Glutamatergic neuron (in vitro differentiated cells): ENCODE data around the gene ZSCAN25. TPM values are rescaled to one million over a fixed set of nuclear protein-coding genes. Genes with fewer than 3 reads are reported as not detected.

Source experiments
- DNase-seq: peaks from one replicate; pipeline ENCODE4 v3.0.0; 2022
- H3K27ac Mint-ChIP-seq: one replicate; pipeline ENCODE4 v1.8.0; 2020; ENCODE audit warnings: mild to moderate bottlenecking, mixed read lengths, inconsistent platforms; ENCODE audit not compliant: unreplicated experiment
- H3K27me3 Mint-ChIP-seq: one replicate; pipeline ENCODE4 v1.8.0; 2020; ENCODE audit warnings: mild to moderate bottlenecking, moderate library complexity, mixed read lengths, inconsistent platforms; ENCODE audit not compliant: unreplicated experiment
- H3K36me3 Mint-ChIP-seq: one replicate; pipeline ENCODE4 v1.8.0; 2020; ENCODE audit warnings: mild to moderate bottlenecking, mixed read lengths, inconsistent platforms; ENCODE audit not compliant: unreplicated experiment
- H3K4me1 Mint-ChIP-seq: one replicate; pipeline ENCODE4 v1.8.0; 2020; ENCODE audit warnings: mild to moderate bottlenecking, low read depth, mixed read lengths, inconsistent platforms; ENCODE audit not compliant: unreplicated experiment
- H3K4me3 Mint-ChIP-seq: one replicate; pipeline ENCODE4 v1.8.0; 2020; ENCODE audit warnings: mild to moderate bottlenecking, mixed read lengths, inconsistent platforms; ENCODE audit not compliant: unreplicated experiment
- H3K9me3 Mint-ChIP-seq: one replicate; pipeline ENCODE4 v1.8.0; 2020; ENCODE audit warnings: mild to moderate bottlenecking, moderate library complexity, mixed read lengths, inconsistent platforms; ENCODE audit not compliant: unreplicated experiment
- total RNA-seq: library from RNA; stranded (reverse); fragmentation: NEBNext Ultra II Directional; extraction: Animal tissue kit (Norgen Biotek cat#: 25700); gene quantifications from one replicate; pipeline ENCODE4 v1.2.1, GENCODE V29; 2021; ENCODE audit not compliant: unreplicated experiment
- TF ChIP-seq, protein P1 (sequence below): fragments of 200-600 bp; sonication (generic); IDR thresholded peaks from one replicate; pipeline ENCODE4 v1.5.0; 2021; ENCODE audit not compliant: partially characterized antibody, unreplicated experiment

ZSCAN25 gene
- total RNA-seq, 1 donor from 2014 or later, result 26.6 TPM

DNA sequence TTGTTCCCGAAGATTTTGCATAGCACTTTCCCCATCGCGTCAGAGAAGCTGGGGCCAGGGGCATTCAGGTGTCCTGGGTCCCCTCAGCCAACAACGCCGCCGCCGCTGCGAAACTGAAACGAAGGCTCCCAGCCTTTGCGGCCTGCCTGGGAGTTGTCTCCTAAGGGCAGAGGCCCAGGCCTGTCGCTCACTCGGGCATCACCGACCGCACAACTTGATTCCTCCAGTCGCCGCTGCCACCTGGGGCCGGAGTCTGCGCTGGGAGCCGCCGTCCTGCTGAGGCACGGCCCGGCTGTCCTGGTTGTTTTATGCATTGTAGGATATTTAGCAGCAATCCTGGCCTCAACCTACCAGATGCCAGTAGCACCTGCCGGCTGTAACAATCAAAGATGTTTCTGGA lies 22.0 kb downstream of the ZSCAN25 start:
- H3K36me3 Mint-ChIP-seq, result peaks cover 9% of the 10 kb centered on the region
- no peaks in the 10 kb centered on the region for H3K4me1 Mint-ChIP-seq
- H3K9me3 Mint-ChIP-seq, result peaks cover 2% of the 10 kb centered on the region

DNA sequence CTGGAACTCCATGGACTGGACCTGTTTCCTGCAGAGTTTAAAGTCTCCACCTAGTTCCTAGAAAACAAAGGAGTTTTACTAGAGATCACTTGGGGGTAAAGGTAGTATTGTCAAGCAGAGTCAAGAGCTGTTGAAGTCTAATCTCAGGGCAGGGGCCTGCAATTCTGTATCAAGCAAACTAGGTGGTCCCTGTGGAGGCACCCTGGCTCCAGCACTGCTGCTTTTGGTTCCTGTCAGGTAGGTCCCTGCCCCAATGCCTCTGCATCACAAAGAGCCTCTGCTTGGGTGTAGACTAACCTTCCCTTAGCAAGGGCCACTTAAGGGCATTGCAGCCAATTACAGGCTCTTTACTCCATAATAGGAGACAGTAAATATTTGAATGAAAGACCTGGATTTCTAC lies 22.5 kb downstream of the ZSCAN25 start:
- TF ChIP-seq, protein P1, sequence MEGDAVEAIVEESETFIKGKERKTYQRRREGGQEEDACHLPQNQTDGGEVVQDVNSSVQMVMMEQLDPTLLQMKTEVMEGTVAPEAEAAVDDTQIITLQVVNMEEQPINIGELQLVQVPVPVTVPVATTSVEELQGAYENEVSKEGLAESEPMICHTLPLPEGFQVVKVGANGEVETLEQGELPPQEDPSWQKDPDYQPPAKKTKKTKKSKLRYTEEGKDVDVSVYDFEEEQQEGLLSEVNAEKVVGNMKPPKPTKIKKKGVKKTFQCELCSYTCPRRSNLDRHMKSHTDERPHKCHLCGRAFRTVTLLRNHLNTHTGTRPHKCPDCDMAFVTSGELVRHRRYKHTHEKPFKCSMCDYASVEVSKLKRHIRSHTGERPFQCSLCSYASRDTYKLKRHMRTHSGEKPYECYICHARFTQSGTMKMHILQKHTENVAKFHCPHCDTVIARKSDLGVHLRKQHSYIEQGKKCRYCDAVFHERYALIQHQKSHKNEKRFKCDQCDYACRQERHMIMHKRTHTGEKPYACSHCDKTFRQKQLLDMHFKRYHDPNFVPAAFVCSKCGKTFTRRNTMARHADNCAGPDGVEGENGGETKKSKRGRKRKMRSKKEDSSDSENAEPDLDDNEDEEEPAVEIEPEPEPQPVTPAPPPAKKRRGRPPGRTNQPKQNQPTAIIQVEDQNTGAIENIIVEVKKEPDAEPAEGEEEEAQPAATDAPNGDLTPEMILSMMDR, result no peak
- Mint-ChIP-seq H3K4me1 (no peaks in the 10 kb centered on the region), H3K27me3 (peaks cover 5% of the 10 kb centered on the region), H3K9me3 (peaks cover 2% of the 10 kb centered on the region), H3K4me3 (no peak overlapping the region), H3K27ac (no peak overlapping the region), H3K36me3 (peaks cover 9% of the 10 kb centered on the region)
- DNase-seq, result no peak

More for the DNA sequence above, 22.0 kb downstream of the ZSCAN25 start:
- H3K27ac Mint-ChIP-seq, result no peak overlapping the region
- DNase-seq, result no peak
- TF ChIP-seq, protein P1, result no peak
- H3K4me3 Mint-ChIP-seq, result no peak overlapping the region
- H3K27me3 Mint-ChIP-seq, result peaks cover 5% of the 10 kb centered on the region

DNA sequence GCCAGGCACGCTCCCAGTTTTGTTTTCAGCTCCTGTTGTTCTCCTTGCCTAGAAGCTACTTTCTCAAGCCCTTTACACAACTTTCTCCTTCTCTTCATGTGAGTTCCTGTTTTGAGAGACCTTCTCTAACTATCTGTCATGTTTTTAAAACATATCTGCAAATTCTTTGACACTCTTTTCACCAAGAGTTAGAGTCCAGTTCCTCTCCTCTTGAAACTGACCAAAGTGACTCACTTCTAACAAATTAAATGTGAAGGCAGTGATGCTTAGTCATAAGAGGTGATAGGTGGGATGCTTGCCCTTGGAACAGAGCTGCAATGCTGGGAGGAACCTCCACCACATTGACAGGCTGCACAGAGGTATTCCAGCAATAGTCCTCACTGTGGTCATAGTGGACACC lies 25.3 kb downstream of the ZSCAN25 start:
- Mint-ChIP-seq H3K4me1 (no peaks in the 10 kb centered on the region), H3K9me3 (peaks cover 2% of the 10 kb centered on the region), H3K36me3 (peaks cover 19% of the 10 kb centered on the region), H3K4me3 (no peak overlapping the region), H3K27ac (no peak overlapping the region), H3K27me3 (peaks cover 5% of the 10 kb centered on the region)
- TF ChIP-seq, protein P1, result no peak
- DNase-seq, result no peak

DNA sequence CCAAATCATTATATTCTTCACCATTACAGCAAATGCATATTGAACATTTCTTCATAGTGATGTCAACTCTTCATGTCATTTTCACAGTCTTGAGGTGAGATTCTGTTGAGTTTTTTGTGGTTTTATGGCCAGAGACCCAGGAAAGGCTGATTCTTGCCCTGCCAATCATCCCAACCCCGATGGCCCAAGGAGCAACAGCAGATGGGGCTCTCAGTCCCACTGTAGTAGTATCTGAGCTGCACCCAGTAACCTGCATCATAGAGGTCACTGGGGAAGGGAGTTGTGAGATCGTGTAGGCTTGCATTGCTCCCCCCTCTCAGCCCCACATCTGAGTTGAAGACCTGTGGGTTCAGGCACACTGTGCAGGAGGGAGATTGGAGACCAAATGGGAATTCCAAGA lies 26.7 kb downstream of the ZSCAN25 start:
- Mint-ChIP-seq H3K4me3 (no peak overlapping the region), H3K36me3 (peaks cover 19% of the 10 kb centered on the region), H3K27ac (no peak overlapping the region), H3K4me1 (no peaks in the 10 kb centered on the region), H3K27me3 (peaks cover 5% of the 10 kb centered on the region), H3K9me3 (peaks cover 2% of the 10 kb centered on the region)
- TF ChIP-seq, protein P1, result no peak
- no peak for DNase-seq

DNA sequence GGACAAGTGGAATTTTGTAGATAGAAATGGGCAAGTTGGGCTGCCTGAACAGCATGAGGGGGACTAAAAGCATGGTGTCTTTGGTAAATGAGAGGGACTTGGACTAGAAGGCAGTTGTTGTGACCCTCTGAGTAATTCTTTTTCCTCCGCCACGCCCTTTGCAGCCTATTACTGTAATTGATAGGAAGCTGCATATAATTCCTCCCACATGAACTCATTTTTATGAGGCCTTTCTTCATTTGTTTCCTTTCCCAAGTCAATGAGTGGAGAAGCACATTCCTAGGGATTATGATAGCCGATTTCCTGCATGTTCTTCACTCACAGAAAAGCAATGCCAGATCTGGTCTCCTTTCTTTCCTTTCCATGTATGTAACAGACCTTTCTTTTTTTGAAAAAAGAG lies 27.7 kb downstream of the ZSCAN25 start:
- Mint-ChIP-seq H3K27me3 (peaks cover 5% of the 10 kb centered on the region), H3K4me1 (no peaks in the 10 kb centered on the region)

More for the DNA sequence above, 27.7 kb downstream of the ZSCAN25 start:
- no peak for DNase-seq
- Mint-ChIP-seq H3K36me3 (peaks cover 19% of the 10 kb centered on the region), H3K9me3 (peaks cover 2% of the 10 kb centered on the region), H3K27ac (no peak overlapping the region), H3K4me3 (no peak overlapping the region)
- TF ChIP-seq, protein P1, result no peak
